ENCODE results near the gene CBY3. TPM values are rescaled to one million over a fixed set of nuclear protein-coding genes. Genes with fewer than 3 reads are reported as not detected.

Gene CBY3
- polyA plus RNA-seq, 2 of the 4 experiments (the other 2 are of a cell fraction) = not detected

DNA sequence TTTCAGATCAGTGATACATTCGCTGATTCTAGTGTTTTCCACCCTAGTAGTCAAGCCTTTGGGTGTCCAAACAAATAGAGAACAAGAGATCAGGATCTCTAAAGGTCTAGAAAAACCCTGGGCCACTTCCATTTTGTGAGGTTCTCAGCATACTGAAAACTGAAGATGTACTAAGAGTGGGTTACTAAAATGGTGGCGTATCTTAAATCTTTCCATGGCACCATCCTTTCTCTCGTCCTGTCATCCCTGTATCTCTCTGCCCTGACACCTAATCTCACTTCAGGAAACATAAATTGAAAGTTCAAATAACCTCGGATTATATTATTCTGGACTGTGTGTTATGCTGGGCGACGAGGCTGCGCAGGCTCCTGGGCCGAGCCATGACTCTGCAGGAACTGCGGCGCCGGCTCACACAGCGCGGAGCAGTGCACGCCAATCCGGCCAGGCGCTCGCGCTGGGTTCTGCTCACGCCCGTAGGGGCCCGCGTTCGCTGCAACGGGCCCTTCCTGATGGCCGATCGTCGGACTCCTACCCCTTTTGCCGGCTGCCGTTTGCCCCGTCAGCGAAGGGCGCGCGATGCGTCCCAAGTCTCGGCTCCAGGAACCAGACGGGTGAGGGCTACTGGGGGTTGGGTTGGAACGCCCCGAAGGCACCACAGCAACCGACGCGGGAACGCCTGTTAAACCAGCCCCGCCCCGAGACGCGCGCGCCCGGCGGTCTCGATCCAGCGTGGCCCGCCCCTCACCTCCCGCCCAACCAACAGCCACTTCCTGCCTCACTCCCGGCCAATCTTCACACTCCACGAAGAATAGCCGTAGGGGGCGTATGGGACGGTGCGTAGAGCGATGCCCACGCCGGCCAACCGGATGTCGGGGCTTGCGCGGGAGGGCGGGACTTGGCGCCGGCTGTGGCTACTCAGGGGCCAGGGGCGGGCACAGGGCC, 17.4 kb upstream of the CBY3 start:
- ATAC-seq (peak; percentile 95), DNase-seq (ENCODE audit: low read depth in 1 of 2, low spot score in 1 of 2) (peak; percentile 99), FAIRE-seq (no peak)
- CTCF ChIA-PET = no interaction called here
- H3K4me1 ChIP-seq = peaks cover 12% of the 10 kb centered on the region; the same call in 1 of the 3 replicates
- H3K4me3 ChIP-seq = peak overlapping the region; percentile 97
- H3K27ac ChIP-seq = peak overlapping the region; percentile 98
- WGBS (ENCODE audit: missing lambda C conversion rate) = 2% methylated on average over 56 of the region's 72 CpGs
- POLR2A ChIA-PET = interaction anchor here (1.8 kb wide), 1 partner anchor 75 kb away, joined by 13 read pairs; the partner anchor contains the start of gene HNRNPH1
- H3K9me3 ChIP-seq = no peaks in the 10 kb centered on the region
- H3K4me2 ChIP-seq = peak overlapping the region; percentile 76
- TF ChIP-seq HOXB5 (CRISPR knock-in tag; IDR thresholded peaks at IDR 0.05) = peak; percentile 47; the same call in 1 of the 2 replicates
- TF ChIP-seq EHF (CRISPR knock-in tag; IDR thresholded peaks at IDR 0.05) = no peak
- TF ChIP-seq CEBPB (IDR thresholded peaks at IDR 0.05) = no peak
- no peak for TF ChIP-seq CHD4 (IDR thresholded peaks at IDR 0.05; ENCODE audit: borderline replicate concordance)
- TF ChIP-seq TP53 (CRISPR knock-in tag; IDR thresholded peaks at IDR 0.05) = peak; percentile 68
- peak; percentile 24; the same call in 1 of the 2 replicates for TF ChIP-seq FOSB (CRISPR knock-in tag; IDR thresholded peaks at IDR 0.05)
- peak; percentile 86 for TF ChIP-seq MAFK (IDR thresholded peaks at IDR 0.05; ENCODE audit: partially characterized antibody)
- no peak for TF ChIP-seq CHD2 (IDR thresholded peaks at IDR 0.05; ENCODE audit: low read length, partially characterized antibody)
- TF ChIP-seq EP300 (IDR thresholded peaks at IDR 0.05) = no peak
- no peak for TF ChIP-seq HDAC2 (IDR thresholded peaks at IDR 0.05)
- TF ChIP-seq, protein P1, sequence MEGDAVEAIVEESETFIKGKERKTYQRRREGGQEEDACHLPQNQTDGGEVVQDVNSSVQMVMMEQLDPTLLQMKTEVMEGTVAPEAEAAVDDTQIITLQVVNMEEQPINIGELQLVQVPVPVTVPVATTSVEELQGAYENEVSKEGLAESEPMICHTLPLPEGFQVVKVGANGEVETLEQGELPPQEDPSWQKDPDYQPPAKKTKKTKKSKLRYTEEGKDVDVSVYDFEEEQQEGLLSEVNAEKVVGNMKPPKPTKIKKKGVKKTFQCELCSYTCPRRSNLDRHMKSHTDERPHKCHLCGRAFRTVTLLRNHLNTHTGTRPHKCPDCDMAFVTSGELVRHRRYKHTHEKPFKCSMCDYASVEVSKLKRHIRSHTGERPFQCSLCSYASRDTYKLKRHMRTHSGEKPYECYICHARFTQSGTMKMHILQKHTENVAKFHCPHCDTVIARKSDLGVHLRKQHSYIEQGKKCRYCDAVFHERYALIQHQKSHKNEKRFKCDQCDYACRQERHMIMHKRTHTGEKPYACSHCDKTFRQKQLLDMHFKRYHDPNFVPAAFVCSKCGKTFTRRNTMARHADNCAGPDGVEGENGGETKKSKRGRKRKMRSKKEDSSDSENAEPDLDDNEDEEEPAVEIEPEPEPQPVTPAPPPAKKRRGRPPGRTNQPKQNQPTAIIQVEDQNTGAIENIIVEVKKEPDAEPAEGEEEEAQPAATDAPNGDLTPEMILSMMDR (IDR thresholded peaks at IDR 0.05) = no peak
- TF ChIP-seq ZFP36 (IDR thresholded peaks at IDR 0.05; ENCODE audit: borderline replicate concordance, partially characterized antibody) = no peak
- TF ChIP-seq PHF8 (IDR thresholded peaks at IDR 0.05; ENCODE audit: borderline replicate concordance, low read depth) = peak; percentile 89; the same call in 1 of the 2 replicates
- TF ChIP-seq ZC3H11A (IDR thresholded peaks at IDR 0.05) = no peak
- TF ChIP-seq RCOR1 (IDR thresholded peaks at IDR 0.05; ENCODE audit: low read depth, low read length) = no peak
- TF ChIP-seq POLR2A (IDR thresholded peaks at IDR 0.05; ENCODE audit: low read length) = peak; percentile 93
- no peak for TF ChIP-seq FOXS1 (CRISPR knock-in tag; IDR thresholded peaks at IDR 0.05)
- TF ChIP-seq FOSL2 (IDR thresholded peaks at IDR 0.05) = no peak
- 0 out of 2 replicates have a peak, but pooled peaks have one; percentile 19 for TF ChIP-seq FOSL2 (CRISPR knock-in tag; IDR thresholded peaks at IDR 0.05)
- TF ChIP-seq POLR2AphosphoS2 (conservative IDR thresholded peaks at IDR 0.05; ENCODE audit: low read length) = no peak
- no peak for TF ChIP-seq EHMT2 (IDR thresholded peaks at IDR 0.05; ENCODE audit: low read depth)
- TF ChIP-seq BCL3 (IDR thresholded peaks at IDR 0.05) = peak; percentile 2; the same call in 1 of the 3 replicates
- no peak for TF ChIP-seq JUNB (IDR thresholded peaks at IDR 0.05)
- TF ChIP-seq E2F6 (IDR thresholded peaks at IDR 0.05; ENCODE audit: borderline replicate concordance, low read depth) = 0 out of 2 replicates have a peak, but pooled peaks have one; percentile 31
- TF ChIP-seq BHLHE40 (IDR thresholded peaks at IDR 0.05; ENCODE audit: low read depth, low read length) = no peak
- peak; percentile 98 for TF ChIP-seq PBX3 (IDR thresholded peaks at IDR 0.05)
- TF ChIP-seq RARB (CRISPR knock-in tag; IDR thresholded peaks at IDR 0.05) = no peak; the same call in 1 of the 2 replicates
- TF ChIP-seq HES2 (IDR thresholded peaks at IDR 0.05) = no peak
- TF ChIP-seq KDM1A (IDR thresholded peaks at IDR 0.05; ENCODE audit: low read depth) = no peak
- TF ChIP-seq, protein P2, sequence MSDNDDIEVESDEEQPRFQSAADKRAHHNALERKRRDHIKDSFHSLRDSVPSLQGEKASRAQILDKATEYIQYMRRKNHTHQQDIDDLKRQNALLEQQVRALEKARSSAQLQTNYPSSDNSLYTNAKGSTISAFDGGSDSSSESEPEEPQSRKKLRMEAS (IDR thresholded peaks at IDR 0.05) = peak; percentile 50; the same call in 1 of the 2 replicates
- 0 out of 2 replicates have a peak, but pooled peaks have one; percentile 28 for TF ChIP-seq KDM5A (IDR thresholded peaks at IDR 0.05)
- TF ChIP-seq RAD21 (conservative IDR thresholded peaks at IDR 0.05 in 1 of 2, IDR thresholded peaks at IDR 0.05 in 1 of 2) = 0 out of 5 replicates have a peak, but pooled peaks of 1 of the 2 experiments have one; percentile 14
- TF ChIP-seq JUN (IDR thresholded peaks at IDR 0.05) = peak in 1 of 2 experiments; percentile 93; a peak in 2 of 5 replicates
- no peak for TF ChIP-seq HEYL (CRISPR knock-in tag; IDR thresholded peaks at IDR 0.05)
- no peak for TF ChIP-seq MAZ (IDR thresholded peaks at IDR 0.05; ENCODE audit: borderline replicate concordance, low read depth, low read length)
- TF ChIP-seq ZNF302 (CRISPR knock-in tag; IDR thresholded peaks at IDR 0.05) = no peak
- no peak for TF ChIP-seq CBX2 (IDR thresholded peaks at IDR 0.05; ENCODE audit: borderline replicate concordance, low read depth)
